HG02970 (cell line): Measurements from ENCODE around the gene CLDN17.

Source experiments
- ATAC-seq: cut with Tn5 transposase; IDR thresholded peaks from one replicate; pipeline ENCODE4 v1.9.1; 2021; ENCODE audit warnings: mild to moderate bottlenecking, moderate library complexity, moderate number of reproducible peaks; ENCODE audit not compliant: unreplicated experiment, low FRiP score

The CLDN17 gene, protein sequence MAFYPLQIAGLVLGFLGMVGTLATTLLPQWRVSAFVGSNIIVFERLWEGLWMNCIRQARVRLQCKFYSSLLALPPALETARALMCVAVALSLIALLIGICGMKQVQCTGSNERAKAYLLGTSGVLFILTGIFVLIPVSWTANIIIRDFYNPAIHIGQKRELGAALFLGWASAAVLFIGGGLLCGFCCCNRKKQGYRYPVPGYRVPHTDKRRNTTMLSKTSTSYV

GRCh38 chr21:30166705-30167104 is at the start of gene CLDN17:
CLDN17 (minus strand) TSS chr21:30166805; CDS start chr21:30166617, 188 bp downstream.
- ATAC-seq = no peak

DNA sequence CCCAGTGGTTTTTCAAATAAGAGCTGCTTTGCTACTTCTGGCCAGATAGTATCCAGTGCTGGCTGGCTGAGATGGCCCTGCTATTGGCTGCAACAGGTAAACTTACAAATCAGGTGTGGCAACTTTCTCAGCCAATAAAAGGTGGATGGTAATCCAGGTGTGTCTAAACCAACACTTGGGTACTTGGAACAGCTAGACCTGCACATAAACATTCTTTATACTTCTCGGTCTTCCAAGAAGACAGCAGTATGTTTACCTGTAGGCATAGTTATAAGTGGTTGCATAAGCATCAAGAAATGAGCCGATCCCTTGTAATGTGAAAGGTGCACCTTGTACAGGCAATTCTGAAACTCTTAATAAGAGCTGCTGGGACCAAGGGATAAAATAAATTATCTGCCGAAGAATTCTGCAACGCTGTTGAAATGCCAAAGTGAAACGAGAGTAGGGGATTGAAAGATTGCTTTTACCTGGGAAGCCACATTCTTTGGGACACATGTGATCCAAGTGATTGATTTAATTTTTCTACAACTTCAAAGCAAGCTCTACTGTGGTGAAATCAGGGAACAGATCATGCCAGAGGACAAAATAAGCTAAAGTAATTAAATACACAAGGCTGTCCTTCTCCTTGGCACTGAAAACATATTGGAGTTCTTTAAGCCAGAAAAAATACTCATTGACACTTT is 49.6 kb upstream of the CLDN17 start, which contains the start of gene CLDN8:
CLDN8 (minus strand) TSS at position 57 of the 683 bp plus-strand sequence. CDS start 172 bp downstream, outside the sequence.
- ATAC-seq = no peak

DNA sequence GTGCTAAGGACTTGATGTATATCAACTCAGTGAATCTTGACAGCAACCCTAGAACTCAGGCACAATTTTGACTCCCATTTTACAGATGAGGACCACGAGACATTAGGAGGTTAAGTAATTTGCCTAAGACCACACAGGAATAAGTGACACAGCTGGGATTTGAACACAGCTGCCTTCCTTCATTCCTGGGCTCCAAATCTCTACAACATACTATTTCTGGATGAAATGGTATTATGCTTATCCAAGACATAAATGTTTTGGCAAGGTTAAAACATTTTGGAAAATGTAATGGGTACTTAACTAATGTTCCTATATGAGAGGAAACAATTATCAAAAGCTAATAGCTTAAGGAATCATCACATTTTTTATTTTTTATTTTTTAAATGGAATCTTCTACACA is 44.5 kb upstream of the CLDN17 start:
- no peak for ATAC-seq

DNA sequence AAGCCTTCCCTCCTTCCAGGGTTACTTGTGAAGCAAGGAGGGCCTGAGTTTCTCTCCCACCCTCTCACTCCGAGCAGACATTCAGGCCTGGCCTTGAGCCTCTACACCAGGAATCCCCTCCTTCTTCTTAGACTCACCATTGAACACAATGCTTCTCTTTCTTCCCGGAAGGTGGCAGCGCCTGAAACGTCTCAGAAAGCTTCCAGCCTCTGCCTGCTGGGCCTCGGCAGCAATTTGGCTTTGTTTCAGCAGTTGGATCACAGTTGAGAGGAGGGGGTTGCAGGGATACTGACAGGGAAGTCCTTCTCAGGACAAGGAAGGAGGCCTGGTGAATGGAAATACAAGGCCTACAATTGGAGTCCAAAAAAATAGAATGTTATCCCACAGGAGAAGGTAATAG is 43.0 kb upstream of the CLDN17 start:
- ATAC-seq = no peak

DNA sequence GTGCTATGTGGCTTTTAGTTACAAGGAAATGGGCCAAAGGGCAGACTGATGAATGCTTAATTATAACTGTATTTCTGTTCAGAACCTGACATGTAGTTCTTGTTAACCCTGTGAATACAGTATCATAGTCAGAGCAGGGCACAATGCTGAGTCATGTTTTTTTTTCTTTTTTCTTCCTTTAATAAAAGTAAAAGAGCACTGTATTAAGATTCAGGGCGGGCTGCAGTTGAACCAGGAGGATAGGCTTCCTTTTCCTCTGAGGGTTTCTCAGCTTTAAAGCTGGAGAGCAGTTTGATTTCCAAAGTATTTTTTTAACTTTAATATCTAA is 40.6 kb upstream of the CLDN17 start:
- no peak for ATAC-seq

DNA sequence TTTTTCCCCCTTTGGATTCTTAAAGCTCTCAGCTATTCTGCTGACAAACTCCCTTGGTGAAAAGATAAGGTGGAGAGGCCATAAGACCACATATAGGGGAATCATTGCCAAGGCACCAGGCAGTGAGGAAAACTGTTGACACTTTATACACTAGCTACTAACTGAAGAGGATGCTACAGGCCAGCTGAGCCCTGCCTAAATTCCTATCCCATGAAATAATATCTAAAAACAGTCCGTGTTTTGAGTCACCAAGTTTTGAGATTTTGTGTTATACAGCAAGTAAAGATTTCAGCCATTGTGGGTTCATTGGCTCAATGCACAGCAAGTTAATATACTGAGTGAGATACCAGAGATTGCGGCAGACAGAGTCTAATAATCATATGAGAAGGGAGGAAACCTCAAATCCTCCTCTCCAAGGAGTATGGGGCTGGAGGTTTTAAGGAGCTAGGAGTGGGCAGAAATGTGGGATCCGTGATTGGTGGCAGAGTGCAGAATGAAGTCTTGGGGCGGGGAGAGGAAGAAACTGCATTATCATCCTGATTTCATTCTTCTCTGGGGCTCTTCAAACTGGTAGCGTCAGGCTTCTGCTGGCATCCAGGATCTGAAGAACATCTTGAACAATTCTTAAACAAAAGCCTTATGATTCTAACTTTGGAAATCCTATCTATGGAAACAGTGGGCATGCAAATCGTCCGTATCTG is 40.1 kb upstream of the CLDN17 start:
- ATAC-seq = no peak

- no peak for ATAC-seq
Observed at GRCh38 chr21:30200000-30200399, 33.4 kb upstream of the CLDN17 start.

- no peak for ATAC-seq
Observed at GRCh38 chr21:30194701-30195299, 28.2 kb upstream of the CLDN17 start.

DNA sequence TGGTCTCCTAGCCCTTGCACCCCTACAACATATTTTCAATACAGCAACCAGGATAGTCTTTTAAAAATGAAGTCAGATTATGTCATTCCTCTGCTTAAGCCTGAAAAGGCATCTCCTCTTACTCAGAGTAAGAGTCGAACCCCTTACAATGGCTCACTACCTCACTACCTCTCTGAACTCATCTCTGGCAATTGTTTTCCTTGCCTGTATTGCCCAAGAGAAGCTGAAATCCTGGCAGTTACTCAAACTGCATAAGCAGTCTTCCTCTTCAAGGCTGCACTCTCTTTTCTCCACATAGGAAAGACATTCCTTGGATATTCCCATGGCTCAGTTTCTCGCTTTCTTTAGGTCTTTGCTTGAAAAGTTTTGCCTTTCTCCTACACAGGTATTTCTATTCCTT is 26.6 kb upstream of the CLDN17 start:
- no peak for ATAC-seq

GRCh38 chr21:30190554-30190953 is 23.9 kb upstream of the CLDN17 start:
- no peak for ATAC-seq

- ATAC-seq = no peak
Observed at GRCh38 chr21:30189773-30190172, 23.2 kb upstream of the CLDN17 start.

GRCh38 chr21:30186242-30186641 is 19.6 kb upstream of the CLDN17 start:
- no peak for ATAC-seq

GRCh38 chr21:30168086-30168485 is 1.5 kb upstream of the CLDN17 start:
- no peak for ATAC-seq

- no peak for ATAC-seq
Observed at GRCh38 chr21:30166171-30166570, 434 bp downstream of the CLDN17 start.

DNA sequence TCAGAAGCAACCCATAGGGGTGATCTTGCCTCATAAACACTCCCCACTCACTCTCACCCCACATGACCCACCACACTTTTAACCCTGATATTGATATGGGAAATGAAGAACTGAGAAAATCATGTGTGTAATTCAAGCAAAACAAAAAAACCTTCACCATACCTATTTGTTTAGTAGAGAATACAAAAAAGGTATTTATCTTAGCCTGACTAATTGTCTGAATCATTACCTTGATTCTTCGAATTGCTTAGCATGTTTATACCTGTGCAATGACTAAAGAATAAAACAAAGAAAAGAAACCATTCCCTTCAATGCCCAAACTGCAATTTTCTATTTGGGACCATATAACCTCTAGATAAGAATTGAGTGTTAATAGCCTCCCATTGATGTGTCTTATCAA is 1.8 kb downstream of the CLDN17 start:
- no peak for ATAC-seq

GRCh38 chr21:30153697-30154340 is 12.8 kb downstream of the CLDN17 start:
- no peak for ATAC-seq

- ATAC-seq = no peak
Observed at GRCh38 chr21:30152792-30153191, 13.8 kb downstream of the CLDN17 start.

DNA sequence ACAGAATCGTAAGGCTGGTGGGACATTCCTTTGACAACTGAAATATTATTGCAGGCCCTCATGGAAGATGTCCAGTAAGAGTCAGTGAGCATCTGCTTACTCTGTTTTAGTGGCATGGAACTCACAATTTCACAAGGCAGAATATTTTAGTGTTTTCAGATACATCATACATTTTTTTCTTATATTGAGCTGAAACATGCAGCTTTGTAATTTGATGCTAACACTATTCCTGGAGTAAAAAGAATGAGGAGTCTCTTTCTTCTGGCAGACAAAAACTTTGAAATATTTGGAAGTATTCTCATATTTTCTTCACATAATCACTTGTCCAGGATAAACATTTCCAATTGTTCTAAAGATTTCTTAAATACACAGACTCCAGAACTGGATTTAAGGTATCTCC is 17.7 kb downstream of the CLDN17 start:
- no peak for ATAC-seq

GRCh38 chr21:30146558-30147282 is 19.9 kb downstream of the CLDN17 start:
- no peak for ATAC-seq

DNA sequence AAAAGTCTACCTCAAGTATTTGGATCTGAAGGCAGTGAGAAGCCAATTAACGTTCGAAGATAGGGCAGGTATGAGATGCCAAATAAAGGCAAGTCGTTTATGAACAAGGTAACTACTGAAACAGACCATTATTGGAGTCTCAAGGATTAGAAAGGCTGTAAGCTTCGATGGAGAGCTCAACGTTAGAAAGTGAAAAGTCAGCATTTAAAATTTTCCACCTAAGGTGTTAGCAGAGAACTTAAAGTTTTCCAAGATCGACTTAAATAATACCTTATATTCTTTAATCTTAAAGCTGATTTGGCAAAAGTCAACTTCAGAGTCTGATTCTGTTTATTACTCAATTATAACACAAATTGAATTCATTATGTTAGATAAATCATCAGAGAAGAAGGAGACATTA is 28.1 kb downstream of the CLDN17 start:
- no peak for ATAC-seq
